HEK293 (cell line): ENCODE results near the gene C21orf91.

Source experiments
- CTCF ChIA-PET: fragments of 350-600 bp; formaldehyde crosslinking; extraction: SDS; loops from one replicate; lab custom pipeline; 2021; ENCODE audit warnings: antibody characterized with exemption; lab: Yijun Ruan, JAX
- POLR2A ChIA-PET: fragments of 300-600 bp; formaldehyde crosslinking; extraction: SDS; loops from one replicate; lab custom pipeline; 2020; ENCODE audit warnings: antibody characterized with exemption, inconsistent platforms; lab: Yijun Ruan, JAX
- H3K27ac ChIP-seq: fragments of 200-500 bp; sonication (Bioruptor generic); 2 replicates; pipeline ENCODE4 v1.5.1; 2014; ENCODE audit warnings: low read depth, low read length, control low read depth, inconsistent platforms; ENCODE audit errors: extremely low read depth
- H3K36me3 ChIP-seq, 2 experiments: fragments of 200-500 bp in 1 of 2; sonication (Bioruptor generic) in 1 of 2; 1 replicate in 1 of 2; 2 replicates in 1 of 2; pipeline ENCODE4 v1.5.1; 2014 to 2017; ENCODE audit warnings: inconsistent platforms in 2 of 2, low read length in 2 of 2; ENCODE audit not compliant: control insufficient read depth in 2 of 2, insufficient read depth in 1 of 2
- H3K4me1 ChIP-seq: fragments of 200-500 bp; sonication (Bioruptor generic); 2 replicates; pipeline ENCODE4 v1.5.1; 2014; ENCODE audit warnings: mild to moderate bottlenecking, low read length, inconsistent platforms; ENCODE audit not compliant: control insufficient read depth, insufficient read depth
- H3K4me3 ChIP-seq: 2 replicates; pipeline ENCODE4 v1.5.1; 2011; ENCODE audit warnings: low read depth, mild to moderate bottlenecking, control low read depth, low read length, moderate library complexity
- H3K9me3 ChIP-seq: fragments of 200-500 bp; sonication (Bioruptor generic); 2 replicates; pipeline ENCODE4 v1.5.1; 2014; ENCODE audit warnings: low read depth, low read length, inconsistent platforms; ENCODE audit not compliant: control insufficient read depth, insufficient read depth
- AEBP2 ChIP-seq: fragments of 450-650 bp; formaldehyde crosslinking; IDR thresholded peaks from 2 replicates; pipeline ENCODE4 v1.5.1; 2016; ENCODE audit warnings: missing biosample characterization, missing genetic modification characterization, borderline replicate concordance
- CTCF ChIP-seq: fragments of 450-650 bp; formaldehyde crosslinking; IDR thresholded peaks from 2 replicates; pipeline ENCODE4 v1.5.1; 2016; ENCODE audit warnings: missing biosample characterization, missing genetic modification characterization
- GLI4 ChIP-seq: fragments of 450-650 bp; formaldehyde crosslinking; IDR thresholded peaks from 2 replicates; pipeline ENCODE4 v1.5.1; 2016; ENCODE audit warnings: missing biosample characterization, missing genetic modification characterization
- HIC1 ChIP-seq: fragments of 450-650 bp; formaldehyde crosslinking; IDR thresholded peaks from 2 replicates; pipeline ENCODE4 v1.5.1; 2016; ENCODE audit warnings: missing biosample characterization, missing genetic modification characterization
- HOXD13 ChIP-seq: sonication (generic); formaldehyde crosslinking; IDR thresholded peaks from 2 replicates; pipeline ENCODE4 v1.8.0; 2022; ENCODE audit warnings: missing genetic modification reagents, borderline replicate concordance
- KLF1 ChIP-seq: fragments of 450-650 bp; formaldehyde crosslinking; IDR thresholded peaks from 2 replicates; pipeline ENCODE4 v1.5.1; 2016; ENCODE audit warnings: missing biosample characterization, missing genetic modification characterization
- KLF7 ChIP-seq: fragments of 450-650 bp; formaldehyde crosslinking; IDR thresholded peaks from 2 replicates; pipeline ENCODE4 v1.5.1; 2016; ENCODE audit warnings: missing biosample characterization, missing genetic modification characterization, borderline replicate concordance
- ZFP69B ChIP-seq: fragments of 450-650 bp; formaldehyde crosslinking; IDR thresholded peaks from 2 replicates; pipeline ENCODE4 v1.5.1; 2016; ENCODE audit warnings: missing biosample characterization, missing genetic modification characterization
- ZNF114 ChIP-seq: fragments of 450-650 bp; formaldehyde crosslinking; IDR thresholded peaks from 2 replicates; pipeline ENCODE4 v1.5.0; 2017; ENCODE audit warnings: missing biosample characterization, missing genetic modification characterization
- ZNF146 ChIP-seq: fragments of 450-650 bp; formaldehyde crosslinking; IDR thresholded peaks from 2 replicates; pipeline ENCODE4 v1.5.1; 2016; ENCODE audit warnings: missing biosample characterization, missing genetic modification characterization
- ZNF169 ChIP-seq: fragments of 450-650 bp; formaldehyde crosslinking; IDR thresholded peaks from 2 replicates; pipeline ENCODE4 v1.5.1; 2016; ENCODE audit warnings: missing biosample characterization, missing genetic modification characterization
- ZNF2 ChIP-seq: fragments of 450-650 bp; formaldehyde crosslinking; IDR thresholded peaks from 2 replicates; pipeline ENCODE4 v1.5.1; 2016; ENCODE audit warnings: missing biosample characterization, missing genetic modification characterization
- ZNF214 ChIP-seq: fragments of 450-650 bp; formaldehyde crosslinking; IDR thresholded peaks from 2 replicates; pipeline ENCODE4 v1.5.1; 2017; ENCODE audit warnings: missing biosample characterization, mild to moderate bottlenecking, missing genetic modification characterization, borderline replicate concordance
- ZNF221 ChIP-seq: fragments of 450-650 bp; formaldehyde crosslinking; IDR thresholded peaks from 2 replicates; pipeline ENCODE4 v1.5.1; 2017; ENCODE audit warnings: missing biosample characterization, missing genetic modification characterization, borderline replicate concordance
- ZNF596 ChIP-seq: fragments of 450-650 bp; IDR thresholded peaks from 2 replicates; pipeline ENCODE4 v1.5.0; 2018; ENCODE audit warnings: missing biosample characterization, mild to moderate bottlenecking, missing genetic modification characterization, moderate library complexity
- ZNF645 ChIP-seq: fragments of 450-650 bp; formaldehyde crosslinking; IDR thresholded peaks from 2 replicates; pipeline ENCODE4; 2016; ENCODE audit warnings: missing biosample characterization, missing genetic modification characterization
- ZNF701 ChIP-seq: fragments of 450-650 bp; formaldehyde crosslinking; IDR thresholded peaks from 2 replicates; pipeline ENCODE4 v1.5.1; 2016; ENCODE audit warnings: missing biosample characterization, missing genetic modification characterization
- ZNF747 ChIP-seq: fragments of 450-650 bp; formaldehyde crosslinking; IDR thresholded peaks from 2 replicates; pipeline ENCODE4 v1.5.1; 2016; ENCODE audit warnings: missing biosample characterization, missing genetic modification characterization
- ZNF768 ChIP-seq: fragments of 450-650 bp; formaldehyde crosslinking; IDR thresholded peaks from 2 replicates; pipeline ENCODE4 v1.5.1; 2018; ENCODE audit warnings: missing biosample characterization, mild to moderate bottlenecking, missing genetic modification characterization
- ZNF776 ChIP-seq: fragments of 450-650 bp; formaldehyde crosslinking; IDR thresholded peaks from 2 replicates; pipeline ENCODE4 v1.5.0; 2017; ENCODE audit warnings: missing biosample characterization, missing genetic modification characterization, borderline replicate concordance
- TF ChIP-seq, protein P1 (sequence below): fragments of 450-650 bp; formaldehyde crosslinking; IDR thresholded peaks from 2 replicates; pipeline ENCODE4 v1.5.1; 2016; ENCODE audit warnings: missing biosample characterization, missing genetic modification characterization

C21orf91 gene

DNA sequence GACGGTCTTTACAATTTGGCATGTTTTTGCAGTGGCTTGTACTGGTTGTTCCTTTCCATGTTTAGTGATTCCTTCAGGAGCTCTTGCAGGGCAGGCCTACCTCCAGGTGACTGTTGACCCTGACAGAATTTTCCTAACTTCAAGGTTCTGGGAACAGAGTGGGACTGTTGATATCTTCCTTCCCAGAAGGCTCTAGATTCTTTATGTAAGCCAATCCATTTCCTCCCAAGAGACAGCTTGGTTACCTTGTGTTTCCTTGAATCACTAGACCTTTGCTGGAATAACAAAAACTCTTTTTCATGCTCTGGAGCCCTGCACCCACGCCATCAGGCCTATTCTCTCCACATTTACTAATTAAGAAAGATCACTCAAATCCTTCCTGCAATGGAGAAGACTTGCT lies 67.0 kb downstream of the C21orf91 start:
- Histone ChIP-seq H3K4me1 (no peaks in the 10 kb centered on the region), H3K9me3 (no peaks in the 10 kb centered on the region), H3K27ac (no peak overlapping the region), H3K4me3 (no peak overlapping the region), H3K36me3 (no peaks in the 10 kb centered on the region)
- no peak for TF ChIP-seq ZNF214
- POLR2A ChIA-PET, result no interaction called here
- CTCF ChIA-PET, result interaction anchor here (1.0 kb wide), 1 partner anchor 63 kb away, joined by 3 read pairs; no protein-coding TSS in a partner anchor

- no peak overlapping the region for H3K27ac ChIP-seq
- H3K4me1 ChIP-seq, result no peaks in the 10 kb centered on the region
- H3K9me3 ChIP-seq, result no peaks in the 10 kb centered on the region
- H3K36me3 ChIP-seq, result no peaks in the 10 kb centered on the region
- POLR2A ChIA-PET, result no interaction called here
- CTCF ChIA-PET, result no interaction called here
- TF ChIP-seq ZNF768 (tag by site-specific recombination), result no peak
- no peak for TF ChIP-seq HIC1
- no peak for TF ChIP-seq HOXD13 (CRISPR knock-in tag)
- no peak for TF ChIP-seq ZNF701
- TF ChIP-seq, protein P1, sequence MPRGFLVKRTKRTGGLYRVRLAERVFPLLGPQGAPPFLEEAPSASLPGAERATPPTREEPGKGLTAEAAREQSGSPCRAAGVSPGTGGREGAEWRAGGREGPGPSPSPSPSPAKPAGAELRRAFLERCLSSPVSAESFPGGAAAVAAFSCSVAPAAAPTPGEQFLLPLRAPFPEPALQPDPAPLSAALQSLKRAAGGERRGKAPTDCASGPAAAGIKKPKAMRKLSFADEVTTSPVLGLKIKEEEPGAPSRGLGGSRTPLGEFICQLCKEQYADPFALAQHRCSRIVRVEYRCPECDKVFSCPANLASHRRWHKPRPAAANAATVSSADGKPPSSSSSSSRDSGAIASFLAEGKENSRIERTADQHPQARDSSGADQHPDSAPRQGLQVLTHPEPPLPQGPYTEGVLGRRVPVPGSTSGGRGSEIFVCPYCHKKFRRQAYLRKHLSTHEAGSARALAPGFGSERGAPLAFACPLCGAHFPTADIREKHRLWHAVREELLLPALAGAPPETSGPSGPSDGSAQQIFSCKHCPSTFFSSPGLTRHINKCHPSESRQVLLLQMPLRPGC (tag by site-specific recombination), result no peak
- TF ChIP-seq ZNF146, result no peak
- no peak for TF ChIP-seq ZNF747 (tag by site-specific recombination)
- TF ChIP-seq ZNF2 (tag by site-specific recombination), result no peak
- TF ChIP-seq ZNF776, result no peak
- no peak for TF ChIP-seq ZNF596
- TF ChIP-seq KLF7 (tag by site-specific recombination), result no peak
- no peak for TF ChIP-seq CTCF (tag by site-specific recombination)
- no peak for TF ChIP-seq ZNF114 (tag by site-specific recombination)
- TF ChIP-seq AEBP2 (tag by site-specific recombination), result no peak
- no peak for TF ChIP-seq GLI4 (tag by site-specific recombination)
- TF ChIP-seq ZNF169 (tag by site-specific recombination), result no peak
- TF ChIP-seq ZFP69B, result no peak
- no peak for TF ChIP-seq KLF1 (tag by site-specific recombination)
- TF ChIP-seq ZNF645, result no peak
- no peak for TF ChIP-seq ZNF221
- H3K4me3 ChIP-seq, result no peak overlapping the region
Observed at GRCh38 chr21:17746920-17747319, 72.2 kb downstream of the C21orf91 start.
